Activated naive CD8-positive, alpha-beta T cell treated with anti-CD3 and anti-CD28 coated beads, Interleukin-2, amount 10 ng/mL, durations not matched to agents 7 days and 5 days (primary cell): Measurements from ENCODE around the gene GADD45GIP1. TPM values are rescaled to one million over a fixed set of nuclear protein-coding genes. Genes with fewer than 3 reads are reported as not detected.
"Not testable (repeated sequence)": the region's sequence is repeated elsewhere in the genome, so short reads cannot be mapped to it uniquely, and the experiment has no call there.

ENCODE experiments used
- ATAC-seq: fragments of 150-1000 bp; cut with Tn5 transposase; one replicate; pipeline ENCODE4 v1.10.0; 2021; ENCODE audit warnings: low read depth, moderate library complexity
- POLR2A ChIA-PET: fragments of 350-600 bp; sonication (Branson Sonifier 250); formaldehyde crosslinking; loops from one replicate; lab custom pipeline; 2021; ENCODE audit warnings: antibody characterized with exemption; lab: Charles Lee
- DNase-seq: peaks from one replicate; pipeline ENCODE4 v3.0.0; 2021
- H3K27ac Mint-ChIP-seq: one replicate; pipeline ENCODE4 v1.8.0; 2022; ENCODE audit warnings: mild to moderate bottlenecking, mixed read lengths
- H3K27me3 Mint-ChIP-seq: one replicate; pipeline ENCODE4 v1.8.0; 2022; ENCODE audit warnings: mild to moderate bottlenecking, moderate library complexity, mixed read lengths
- H3K36me3 Mint-ChIP-seq: one replicate; pipeline ENCODE4 v1.8.0; 2021; ENCODE audit warnings: mild to moderate bottlenecking, mixed read lengths
- H3K4me1 Mint-ChIP-seq: one replicate; pipeline ENCODE4 v1.8.0; 2021; ENCODE audit warnings: mixed read lengths
- H3K4me3 Mint-ChIP-seq: one replicate; pipeline ENCODE4 v1.8.0; 2022; ENCODE audit warnings: mild to moderate bottlenecking, moderate library complexity, mixed read lengths
- H3K9me3 Mint-ChIP-seq: one replicate; pipeline ENCODE4 v1.8.0; 2021; ENCODE audit warnings: mixed read lengths
- total RNA-seq, 2 experiments: library from RNA; stranded (reverse); gene quantifications; one replicate each; pipeline ENCODE4 v1.2.3, GENCODE V29; 2021

The GADD45GIP1 gene
- total RNA-seq, 2 experiments from 2014 or later: 18.4 to 19.4 TPM

GRCh38 chr19:12983542-12984142, 26.6 kb upstream of the GADD45GIP1 start:
- DNase-seq (peak; percentile 93), ATAC-seq (peak; percentile 77)
- Mint-ChIP-seq H3K27ac (no peak overlapping the region), H3K4me3 (no peak overlapping the region), H3K27me3 (no peaks in the 10 kb centered on the region), H3K4me1 (peaks cover 2% of the 10 kb centered on the region), H3K9me3 (no peaks in the 10 kb centered on the region), H3K36me3 (no peaks in the 10 kb centered on the region)
- POLR2A ChIA-PET: no interaction called here

GRCh38 chr19:12983091-12983490, 26.1 kb upstream of the GADD45GIP1 start:
- POLR2A ChIA-PET: no interaction called here
- no peak for DNase-seq
- no peak overlapping the region for H3K27ac Mint-ChIP-seq
- no peaks in the 10 kb centered on the region for H3K27me3 Mint-ChIP-seq
- H3K4me1 Mint-ChIP-seq: peaks cover 2% of the 10 kb centered on the region
- no peaks in the 10 kb centered on the region for H3K36me3 Mint-ChIP-seq
- H3K4me3 Mint-ChIP-seq: no peak overlapping the region
- ATAC-seq: no peak
- no peaks in the 10 kb centered on the region for H3K9me3 Mint-ChIP-seq

- ATAC-seq (no peak), DNase-seq (no peak)
- Mint-ChIP-seq H3K36me3 (no peaks in the 10 kb centered on the region), H3K9me3 (no peaks in the 10 kb centered on the region), H3K4me3 (no peak overlapping the region), H3K4me1 (peaks cover 4% of the 10 kb centered on the region), H3K27ac (no peak overlapping the region), H3K27me3 (peaks cover 2% of the 10 kb centered on the region)
- POLR2A ChIA-PET: no interaction called here
Measured at GRCh38 chr19:12982648-12983047, 25.6 kb upstream of the GADD45GIP1 start.

- no peak overlapping the region for H3K27ac Mint-ChIP-seq
- POLR2A ChIA-PET: no interaction called here
Measured at GRCh38 chr19:12979974-12980373, 23.0 kb upstream of the GADD45GIP1 start.

GRCh38 chr19:12976109-12976508, 19.1 kb upstream of the GADD45GIP1 start:
- H3K36me3 Mint-ChIP-seq, POLR2A ChIA-PET, DNase-seq, H3K4me3 Mint-ChIP-seq, H3K27ac Mint-ChIP-seq, ATAC-seq, H3K9me3 Mint-ChIP-seq, H3K27me3 Mint-ChIP-seq, H3K4me1 Mint-ChIP-seq: not testable (repeated sequence)

More at GRCh38 chr19:12979974-12980373, 23.0 kb upstream of the GADD45GIP1 start:
- H3K27me3 Mint-ChIP-seq: peaks cover 7% of the 10 kb centered on the region
- DNase-seq (no peak), ATAC-seq (no peak)
- no peak overlapping the region for H3K4me3 Mint-ChIP-seq
- no peaks in the 10 kb centered on the region for H3K36me3 Mint-ChIP-seq
- no peaks in the 10 kb centered on the region for H3K9me3 Mint-ChIP-seq
- peaks cover 3% of the 10 kb centered on the region for H3K4me1 Mint-ChIP-seq

GRCh38 chr19:12975221-12975741, 18.3 kb upstream of the GADD45GIP1 start:
- Mint-ChIP-seq H3K9me3 (no peaks in the 10 kb centered on the region), H3K27me3 (peaks cover 7% of the 10 kb centered on the region), H3K27ac (no peak overlapping the region), H3K36me3 (no peaks in the 10 kb centered on the region), H3K4me3 (no peak overlapping the region), H3K4me1 (peaks cover 3% of the 10 kb centered on the region)
- no peak for DNase-seq
- POLR2A ChIA-PET: no interaction called here
- no peak for ATAC-seq

GRCh38 chr19:12974301-12975220, 17.5 kb upstream of the GADD45GIP1 start:
- no peak overlapping the region for H3K4me3 Mint-ChIP-seq
- ATAC-seq (no peak), DNase-seq (no peak)
- H3K4me1 Mint-ChIP-seq: peaks cover 3% of the 10 kb centered on the region
- H3K27me3 Mint-ChIP-seq: peaks cover 7% of the 10 kb centered on the region
- no peaks in the 10 kb centered on the region for H3K9me3 Mint-ChIP-seq
- no peaks in the 10 kb centered on the region for H3K36me3 Mint-ChIP-seq
- no peak overlapping the region for H3K27ac Mint-ChIP-seq
- POLR2A ChIA-PET: no interaction called here

GRCh38 chr19:12973236-12973635, 16.2 kb upstream of the GADD45GIP1 start:
- ATAC-seq (no peak), DNase-seq (no peak)
- H3K27me3 Mint-ChIP-seq: peaks cover 7% of the 10 kb centered on the region
- H3K27ac Mint-ChIP-seq: no peak overlapping the region
- POLR2A ChIA-PET: no interaction called here
- no peaks in the 10 kb centered on the region for H3K36me3 Mint-ChIP-seq
- no peaks in the 10 kb centered on the region for H3K9me3 Mint-ChIP-seq
- no peak overlapping the region for H3K4me3 Mint-ChIP-seq
- peaks cover 3% of the 10 kb centered on the region for H3K4me1 Mint-ChIP-seq

- H3K36me3 Mint-ChIP-seq: no peaks in the 10 kb centered on the region
- no peak overlapping the region for H3K4me3 Mint-ChIP-seq
- H3K27ac Mint-ChIP-seq: no peak overlapping the region
- H3K9me3 Mint-ChIP-seq: no peaks in the 10 kb centered on the region
- ATAC-seq: no peak
- no peaks in the 10 kb centered on the region for H3K27me3 Mint-ChIP-seq
- DNase-seq: no peak
- POLR2A ChIA-PET: no interaction called here
- H3K4me1 Mint-ChIP-seq: peaks cover 2% of the 10 kb centered on the region
Measured at GRCh38 chr19:12970070-12970820, 13.2 kb upstream of the GADD45GIP1 start.

- no peaks in the 10 kb centered on the region for H3K36me3 Mint-ChIP-seq
Measured at GRCh38 chr19:12969292-12969988, 12.4 kb upstream of the GADD45GIP1 start, which contains the start of gene DAND5. DAND5 (plus strand) TSS chr19:12969576; CDS start chr19:12969661, 85 bp downstream.

GRCh38 chr19:12967907-12968306, 10.9 kb upstream of the GADD45GIP1 start:
- Mint-ChIP-seq H3K36me3 (no peaks in the 10 kb centered on the region), H3K4me3 (no peak overlapping the region), H3K27me3 (peaks cover 3% of the 10 kb centered on the region), H3K27ac (no peak overlapping the region), H3K4me1 (peaks cover 6% of the 10 kb centered on the region), H3K9me3 (no peaks in the 10 kb centered on the region)
- DNase-seq (no peak), ATAC-seq (no peak)
- POLR2A ChIA-PET: interaction anchor here (0.6 to 0.9 kb wide), 4 partner anchors 11 to 94 kb away, joined by 3 to 6 read pairs (median 4); no protein-coding TSS in a partner anchor

More at GRCh38 chr19:12969292-12969988, 12.4 kb upstream of the GADD45GIP1 start, which contains the start of gene DAND5:
- POLR2A ChIA-PET: no interaction called here
- Mint-ChIP-seq H3K27ac (no peak within 1 kb of the TSS), H3K4me1 (peaks cover 6% of the 10 kb centered on the region), H3K27me3 (no peaks in the 10 kb centered on the region), H3K4me3 (no peak within 1 kb of the TSS), H3K9me3 (no peaks in the 10 kb centered on the region)
- DNase-seq (no peak), ATAC-seq (no peak)

GRCh38 chr19:12965812-12966135, 8.8 kb upstream of the GADD45GIP1 start:
- DNase-seq (no peak), ATAC-seq (no peak)
- Mint-ChIP-seq H3K4me1 (peaks cover 6% of the 10 kb centered on the region), H3K36me3 (no peaks in the 10 kb centered on the region), H3K27ac (peak overlapping the region; percentile 73), H3K9me3 (no peaks in the 10 kb centered on the region), H3K4me3 (peak overlapping the region; percentile 88), H3K27me3 (peaks cover 5% of the 10 kb centered on the region)
- POLR2A ChIA-PET: interaction anchor here (0.6 to 2.6 kb wide), 11 partner anchors 18 to 190 kb away, joined by 3 to 23 read pairs (median 3); partner anchors contain the start of genes GCDH and SYCE2
